ENCODE data around the gene WDFY4. TPM values are rescaled to one million over a fixed set of nuclear protein-coding genes. Genes with fewer than 3 reads are reported as not detected.

The WDFY4 gene
- total RNA-seq, 1 experiment from 2014 or later: not detected

GRCh38 chr10:48658975-48659269, 25.8 kb upstream of the WDFY4 start:
- no peaks in the 10 kb centered on the region for H3K27me3 ChIP-seq (ENCODE audit: insufficient read depth, low read depth)
- H3K79me2 ChIP-seq (ENCODE audit: low read depth): no peaks in the 10 kb centered on the region
- no peak for DNase-seq
- no peaks in the 10 kb centered on the region for H3F3A ChIP-seq (ENCODE audit: insufficient read depth, low read depth)
- H3K27ac ChIP-seq: no peak overlapping the region
- POLR2A ChIA-PET (ENCODE audit: unreplicated experiment): no interaction called here
- peaks cover 12% of the 10 kb centered on the region; the same call in 1 of the 2 replicates for H3K4me1 ChIP-seq (replicated peaks; ENCODE audit: insufficient read depth)
- H3K4me2 ChIP-seq: no peak overlapping the region
- no peak overlapping the region for H2AFZ ChIP-seq
- H3K36me3 ChIP-seq (ENCODE audit: low read depth): no peaks in the 10 kb centered on the region
- BruUV-seq (replicated peaks): no TSS peak
- no peak overlapping the region for H3K4me3 ChIP-seq
- intact Hi-C loops (cut with micrococcal nuclease; ENCODE audit: unreplicated experiment): loop anchor here (2.0 to 5.0 kb wide), 4 partner anchors 442 to 933 kb away; no protein-coding TSS in a partner anchor
- H4K20me1 ChIP-seq (ENCODE audit: insufficient read depth): no peaks in the 10 kb centered on the region
- no peaks in the 10 kb centered on the region for H3K9me2 ChIP-seq (ENCODE audit: insufficient read depth)
- CTCF ChIA-PET: interaction anchor here (0.6 to 1.6 kb wide), 3 partner anchors 51 to 1095 kb away, joined by 3 to 7 read pairs (median 4); no protein-coding TSS in a partner anchor
- H3K9me3 ChIP-seq (ENCODE audit: insufficient read depth, low read depth): no peaks in the 10 kb centered on the region
- TF ChIP-seq CTCF (conservative IDR thresholded peaks at IDR 0.05) (no peak), EZH2 (IDR thresholded peaks at IDR 0.05; ENCODE audit: low read depth) (no peak)

- ChIA-PET POLR2A (ENCODE audit: unreplicated experiment) (no interaction called here), CTCF (no interaction called here)
- Histone ChIP-seq H3K36me3 (ENCODE audit: low read depth) (no peaks in the 10 kb centered on the region), H3K4me1 (replicated peaks; ENCODE audit: insufficient read depth) (peaks cover 10% of the 10 kb centered on the region; the same call in 1 of the 2 replicates), H3K9me2 (ENCODE audit: insufficient read depth) (no peaks in the 10 kb centered on the region), H3K4me2 (no peak overlapping the region), H3K4me3 (no peak overlapping the region), H3F3A (ENCODE audit: insufficient read depth, low read depth) (no peaks in the 10 kb centered on the region), H3K27me3 (ENCODE audit: insufficient read depth, low read depth) (peaks cover 5% of the 10 kb centered on the region; the same call in 1 of the 2 replicates), H3K27ac (no peak overlapping the region), H2AFZ (no peak overlapping the region), H4K20me1 (ENCODE audit: insufficient read depth) (no peaks in the 10 kb centered on the region), H3K9me3 (ENCODE audit: insufficient read depth, low read depth) (no peaks in the 10 kb centered on the region), H3K79me2 (ENCODE audit: low read depth) (no peaks in the 10 kb centered on the region)
- no peak for DNase-seq
- intact Hi-C loops (cut with micrococcal nuclease; ENCODE audit: unreplicated experiment): loop anchor here (2.0 to 5.0 kb wide), 4 partner anchors 442 to 933 kb away; no protein-coding TSS in a partner anchor
- no TSS peak for BruUV-seq (replicated peaks)
- TF ChIP-seq CTCF (conservative IDR thresholded peaks at IDR 0.05): peak; percentile 63
- no peak for TF ChIP-seq EZH2 (IDR thresholded peaks at IDR 0.05; ENCODE audit: low read depth)
Measured at GRCh38 chr10:48659790-48660189, 24.9 kb upstream of the WDFY4 start.

- Histone ChIP-seq H3K4me1 (replicated peaks; ENCODE audit: insufficient read depth) (no peaks in the 10 kb centered on the region), H3K9me2 (ENCODE audit: insufficient read depth) (no peaks in the 10 kb centered on the region), H3K36me3 (ENCODE audit: low read depth) (no peaks in the 10 kb centered on the region), H3K9me3 (ENCODE audit: insufficient read depth, low read depth) (no peaks in the 10 kb centered on the region), H3F3A (ENCODE audit: insufficient read depth, low read depth) (no peaks in the 10 kb centered on the region), H3K27me3 (ENCODE audit: insufficient read depth, low read depth) (peaks cover 13% of the 10 kb centered on the region; the same call in 1 of the 2 replicates), H4K20me1 (ENCODE audit: insufficient read depth) (no peaks in the 10 kb centered on the region), H3K4me2 (no peak overlapping the region), H3K79me2 (ENCODE audit: low read depth) (no peaks in the 10 kb centered on the region), H2AFZ (no peak overlapping the region), H3K4me3 (no peak overlapping the region), H3K27ac (no peak overlapping the region)
- DNase-seq: no peak
- no TSS peak for BruUV-seq (replicated peaks)
- CTCF ChIA-PET: no interaction called here
- POLR2A ChIA-PET (ENCODE audit: unreplicated experiment): interaction anchor here (0.6 kb wide), 1 partner anchor 1418 kb away, joined by 7 read pairs; no protein-coding TSS in a partner anchor
- intact Hi-C loops (cut with micrococcal nuclease; ENCODE audit: unreplicated experiment): no loop called here
- TF ChIP-seq EZH2 (IDR thresholded peaks at IDR 0.05; ENCODE audit: low read depth) (no peak), CTCF (conservative IDR thresholded peaks at IDR 0.05) (no peak)
Measured at GRCh38 chr10:48661441-48661840, 23.2 kb upstream of the WDFY4 start.

Data from PC-9 (cell line).